ENCODE measurements around the gene ZFHX2. TPM values are rescaled to one million over a fixed set of nuclear protein-coding genes. Genes with fewer than 3 reads are reported as not detected.

Gene ZFHX2
- total RNA-seq, 1 donor from 2014 or later, result 0.60 TPM

- no peak for DNase-seq (ENCODE audit: missing footprints)
- intact Hi-C loops (cut with DNase I), result no loop called here
Measured at GRCh38 chr14:23494223-23494622, 57.3 kb downstream of the ZFHX2 start.

DNA sequence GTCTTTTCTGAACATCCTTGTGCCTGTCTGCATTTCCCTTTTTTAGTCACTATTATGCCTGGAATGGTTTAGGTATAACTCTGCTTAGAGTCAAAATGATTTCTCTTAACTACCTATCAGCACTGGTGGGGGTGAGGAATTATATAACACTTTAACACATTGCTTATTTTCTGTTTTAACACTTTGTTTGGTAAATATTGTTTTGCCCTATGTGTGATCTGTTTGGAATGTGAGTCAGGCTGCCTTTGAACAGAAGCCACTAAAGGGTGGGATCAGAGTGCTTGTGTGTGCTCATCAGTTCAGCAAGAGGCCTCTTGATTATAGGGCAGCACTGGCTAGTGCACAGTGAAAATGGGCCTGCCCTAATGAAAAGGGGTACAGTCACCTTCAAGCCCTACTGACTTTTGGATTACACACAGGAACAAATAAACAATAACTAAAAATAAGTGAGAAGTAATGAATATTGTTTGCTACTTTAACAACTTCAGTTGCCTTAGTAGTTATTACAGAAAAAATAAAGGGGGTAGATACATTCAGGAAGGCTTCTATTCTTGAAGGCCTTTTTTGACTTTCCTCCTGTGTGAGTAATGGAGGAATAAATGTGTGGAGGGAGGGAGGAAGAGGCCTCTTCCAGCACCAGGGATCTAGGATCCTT is 58.8 kb downstream of the ZFHX2 start:
- intact Hi-C loops (cut with DNase I), result no loop called here

More at GRCh38 chr14:23494223-23494622, 57.3 kb downstream of the ZFHX2 start:
- ATAC-seq, result no peak

GRCh38 chr14:23487216-23487615 is 64.3 kb downstream of the ZFHX2 start:
- intact Hi-C loops (cut with DNase I), result no loop called here
- no peak for ATAC-seq
- DNase-seq (ENCODE audit: missing footprints), result no peak

More for the DNA sequence above, 58.8 kb downstream of the ZFHX2 start:
- no peak for DNase-seq (ENCODE audit: missing footprints)
- ATAC-seq, result no peak

GRCh38 chr14:23486036-23486435 is 65.5 kb downstream of the ZFHX2 start:
- intact Hi-C loops (cut with DNase I), result no loop called here
- DNase-seq (ENCODE audit: missing footprints) (no peak), ATAC-seq (no peak)

- ATAC-seq (no peak), DNase-seq (ENCODE audit: missing footprints) (no peak)
- intact Hi-C loops (cut with DNase I), result no loop called here
Measured at GRCh38 chr14:23485326-23485725, 66.2 kb downstream of the ZFHX2 start.

DNA sequence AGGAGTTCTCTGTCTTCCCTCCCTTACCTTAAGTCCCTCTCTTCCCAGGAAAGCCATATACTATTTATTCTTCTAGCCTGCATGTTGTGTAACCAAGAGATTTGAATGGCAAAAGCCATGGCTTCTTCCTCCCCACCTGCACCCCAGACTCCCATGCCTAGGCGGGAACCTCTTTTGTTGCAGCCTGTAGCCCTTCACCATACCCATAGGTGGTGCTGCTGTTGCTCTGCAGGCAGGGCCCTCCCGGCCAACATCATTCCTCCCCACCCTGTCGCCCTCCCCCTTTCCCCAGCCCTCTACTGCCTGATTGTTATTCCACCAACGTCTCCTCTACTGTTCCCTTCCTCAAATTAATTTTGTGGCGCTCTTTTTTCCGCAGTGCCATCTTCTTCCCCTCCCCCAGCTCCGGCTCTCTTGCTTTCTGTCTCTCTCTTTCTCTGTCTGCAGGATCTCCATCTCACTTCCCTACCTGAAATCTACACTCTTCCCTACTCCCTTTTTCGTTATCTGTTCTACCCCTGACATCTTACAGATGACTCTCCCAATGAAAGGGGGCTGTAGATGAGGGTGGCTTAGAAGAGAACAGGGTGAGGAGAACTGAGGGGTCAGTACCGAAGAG is 68.2 kb downstream of the ZFHX2 start:
- DNase-seq (ENCODE audit: missing footprints) (no peak), ATAC-seq (no peak)
- intact Hi-C loops (cut with DNase I), result no loop called here

- ATAC-seq, result no peak
- intact Hi-C loops (cut with DNase I), result no loop called here
- no peak for DNase-seq (ENCODE audit: missing footprints)
Measured at GRCh38 chr14:23482823-23483148, 68.8 kb downstream of the ZFHX2 start.

DNA sequence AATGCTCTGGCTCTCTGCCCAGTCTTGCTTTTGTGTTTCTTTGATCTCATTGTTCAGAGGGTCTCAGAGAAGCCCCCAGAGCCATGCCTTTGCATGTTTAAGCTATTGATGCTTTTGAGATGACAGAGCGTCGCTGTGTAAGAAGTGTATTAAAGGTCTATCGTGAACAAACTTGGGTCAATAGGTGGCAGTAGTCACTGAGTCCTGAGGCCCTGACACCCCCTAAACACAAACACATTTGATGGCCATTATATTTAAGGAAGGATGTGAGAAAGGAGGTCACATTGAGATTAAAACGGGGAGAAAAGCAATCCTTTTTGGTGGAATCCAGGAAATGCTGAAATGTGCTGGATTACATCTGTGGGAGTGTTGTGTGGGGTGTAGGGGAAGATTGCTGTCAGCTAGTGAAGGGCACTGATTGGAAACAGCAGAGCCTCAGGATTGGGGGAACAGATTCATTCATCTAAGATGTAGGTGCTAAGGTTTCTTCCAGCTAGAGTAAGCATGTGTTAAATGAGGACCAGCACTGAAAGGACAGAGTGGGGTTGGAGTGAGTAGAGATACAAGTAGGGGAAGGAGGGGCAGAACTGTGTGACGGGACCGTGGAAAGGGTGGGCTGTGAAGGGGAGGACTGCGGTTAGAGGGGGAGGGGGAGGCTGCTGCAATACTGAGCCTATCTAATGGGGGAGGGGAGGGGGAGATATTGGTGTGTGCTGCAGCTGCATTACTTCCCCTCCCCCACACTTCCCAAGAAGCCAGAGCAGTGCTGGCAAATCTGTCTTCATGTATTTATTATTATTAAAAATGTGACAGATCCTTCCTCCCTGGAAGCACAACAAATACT is 69.4 kb downstream of the ZFHX2 start:
- ATAC-seq, result no peak
- intact Hi-C loops (cut with DNase I), result no loop called here
- DNase-seq (ENCODE audit: missing footprints), result no peak

GRCh38 chr14:23481362-23481970 is 70.1 kb downstream of the ZFHX2 start:
- ATAC-seq (no peak), DNase-seq (ENCODE audit: missing footprints) (no peak)
- intact Hi-C loops (cut with DNase I), result no loop called here

DNA sequence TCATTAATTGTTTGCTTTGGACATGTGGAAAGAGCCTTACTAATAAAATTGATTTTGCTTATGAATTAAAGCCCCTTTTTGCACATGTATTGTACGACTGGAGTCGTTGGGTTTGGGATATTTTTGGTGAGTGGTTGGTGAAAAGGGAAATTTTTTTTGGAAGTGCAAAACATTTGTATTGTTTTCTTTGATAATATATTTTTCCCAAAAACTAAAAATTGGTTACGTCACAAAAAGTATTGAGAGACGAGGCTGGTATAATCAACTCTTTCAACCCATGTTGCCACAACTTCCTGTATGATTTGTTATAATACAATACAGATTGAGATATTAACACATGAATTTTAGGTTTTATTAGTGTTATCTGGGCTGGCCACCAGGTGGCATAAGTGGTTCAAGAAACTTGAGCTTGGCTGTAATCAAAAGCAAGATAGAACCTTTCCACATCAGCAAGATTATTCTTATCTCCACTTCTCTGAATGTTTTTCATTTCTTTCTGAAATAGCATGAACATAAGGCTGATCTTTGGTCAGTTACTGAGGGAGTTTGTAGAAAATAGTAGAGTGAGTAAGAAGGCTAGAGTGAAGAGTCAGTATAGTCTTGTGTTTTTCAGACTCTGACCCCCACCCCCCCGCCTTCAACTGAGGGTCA is 73.3 kb downstream of the ZFHX2 start:
- no peak for DNase-seq (ENCODE audit: missing footprints)
- no peak for ATAC-seq
- intact Hi-C loops (cut with DNase I), result loop anchor here (2.0 kb wide), 1 partner anchor 85 kb away; no protein-coding TSS in a partner anchor

- ATAC-seq (no peak), DNase-seq (ENCODE audit: missing footprints) (no peak)
- intact Hi-C loops (cut with DNase I), result no loop called here
Measured at GRCh38 chr14:23470947-23471346, 80.6 kb downstream of the ZFHX2 start.

Other genes starting within 250 kb of the ZFHX2 start
- gene PPP1R3E, start 248.9 kb downstream of the ZFHX2 start, total RNA-seq, result 7.9 TPM
- gene BCL2L2, start 244.9 kb downstream of the ZFHX2 start, total RNA-seq, result 35.4 TPM
- 73.7 TPM for gene PABPN1, start 230.3 kb downstream of the ZFHX2 start, total RNA-seq
- 10.1 TPM for gene SLC22A17, start 198.9 kb downstream of the ZFHX2 start, total RNA-seq
- 4.0 TPM for gene EFS, start 186.6 kb downstream of the ZFHX2 start, total RNA-seq
- gene IL25, start 179.0 kb downstream of the ZFHX2 start, total RNA-seq, result not detected
- 0.92 TPM for gene CMTM5, start 174.7 kb downstream of the ZFHX2 start, total RNA-seq
- gene MYH6, start 143.5 kb downstream of the ZFHX2 start, total RNA-seq, result 3,910 TPM
- 11,833 TPM for gene MYH7, start 116.1 kb downstream of the ZFHX2 start, total RNA-seq
- gene NGDN, start 82.1 kb downstream of the ZFHX2 start, total RNA-seq, result 19.8 TPM
- 16.0 TPM for gene THTPA, start 4.5 kb upstream of the ZFHX2 start, total RNA-seq
- gene AP1G2, start 16.0 kb upstream of the ZFHX2 start, total RNA-seq, result 15.5 TPM
- 0.24 TPM for gene JPH4, start 27.0 kb upstream of the ZFHX2 start, total RNA-seq
- not detected for gene DHRS2, start 84.6 kb upstream of the ZFHX2 start, total RNA-seq

All from Right ventricle myocardium inferior (tissue), 1 donor.